Activated CD8-positive, alpha-beta memory T cell treated with anti-CD3 and anti-CD28 coated beads, Interleukin-2, amount 10 ng/mL, durations not matched to agents 7 days and 5 days (primary cell): ENCODE results near the gene PCNX3. TPM values are rescaled to one million over a fixed set of nuclear protein-coding genes. Genes with fewer than 3 reads are reported as not detected.

Source experiments
- ATAC-seq: fragments of 150-1000 bp; cut with Tn5 transposase; one replicate; pipeline ENCODE4 v1.10.0; 2021; ENCODE audit warnings: moderate library complexity
- CTCF ChIA-PET: fragments of 350-600 bp; sonication (Branson Sonifier 250); formaldehyde crosslinking; loops from one replicate; lab custom pipeline; 2021; ENCODE audit warnings: antibody characterized with exemption; lab: Charles Lee
- DNase-seq: peaks from one replicate; pipeline ENCODE4 v3.0.0-alpha.2; 2020
- H3K27ac Mint-ChIP-seq: one replicate; pipeline ENCODE4 v1.8.0; 2021; ENCODE audit warnings: mild to moderate bottlenecking, mixed read lengths
- H3K27me3 Mint-ChIP-seq: one replicate; pipeline ENCODE4 v1.8.0; 2021; ENCODE audit warnings: mixed read lengths
- H3K36me3 Mint-ChIP-seq: one replicate; pipeline ENCODE4 v1.8.0; 2021; ENCODE audit warnings: mild to moderate bottlenecking, mixed read lengths
- H3K4me1 Mint-ChIP-seq: one replicate; pipeline ENCODE4 v1.8.0; 2021; ENCODE audit warnings: mixed read lengths
- H3K4me3 Mint-ChIP-seq: one replicate; pipeline ENCODE4 v1.8.0; 2021; ENCODE audit warnings: mild to moderate bottlenecking, moderate library complexity, mixed read lengths
- H3K9me3 Mint-ChIP-seq: one replicate; pipeline ENCODE4 v1.8.0; 2022; ENCODE audit warnings: low read depth, mixed read lengths
- total RNA-seq, 2 experiments: library from RNA; stranded (reverse); gene quantifications; one replicate each; pipeline ENCODE4 v1.2.3, GENCODE V29; 2021

Gene PCNX3
- total RNA-seq, 2 experiments from 2014 or later, result 54.9 to 57.1 TPM

- no peaks in the 10 kb centered on the region for H3K27me3 Mint-ChIP-seq
- peaks cover 18% of the 10 kb centered on the region for H3K36me3 Mint-ChIP-seq
- H3K4me1 Mint-ChIP-seq, result peaks cover 40% of the 10 kb centered on the region
- no peaks in the 10 kb centered on the region for H3K9me3 Mint-ChIP-seq
- peak overlapping the region; percentile 73 for H3K27ac Mint-ChIP-seq
- CTCF ChIA-PET, result interaction anchor here (0.8 to 4.3 kb wide), 5 partner anchors 16 to 24 kb away, joined by 3 to 26 read pairs (median 3); partner anchors contain the start of gene KCNK7
- ATAC-seq, result no peak
- no peak overlapping the region for H3K4me3 Mint-ChIP-seq
- no peak for DNase-seq
These were observed 4.4 kb upstream of the PCNX3 start for GRCh38 chr11:65611028-65611757.

DNA sequence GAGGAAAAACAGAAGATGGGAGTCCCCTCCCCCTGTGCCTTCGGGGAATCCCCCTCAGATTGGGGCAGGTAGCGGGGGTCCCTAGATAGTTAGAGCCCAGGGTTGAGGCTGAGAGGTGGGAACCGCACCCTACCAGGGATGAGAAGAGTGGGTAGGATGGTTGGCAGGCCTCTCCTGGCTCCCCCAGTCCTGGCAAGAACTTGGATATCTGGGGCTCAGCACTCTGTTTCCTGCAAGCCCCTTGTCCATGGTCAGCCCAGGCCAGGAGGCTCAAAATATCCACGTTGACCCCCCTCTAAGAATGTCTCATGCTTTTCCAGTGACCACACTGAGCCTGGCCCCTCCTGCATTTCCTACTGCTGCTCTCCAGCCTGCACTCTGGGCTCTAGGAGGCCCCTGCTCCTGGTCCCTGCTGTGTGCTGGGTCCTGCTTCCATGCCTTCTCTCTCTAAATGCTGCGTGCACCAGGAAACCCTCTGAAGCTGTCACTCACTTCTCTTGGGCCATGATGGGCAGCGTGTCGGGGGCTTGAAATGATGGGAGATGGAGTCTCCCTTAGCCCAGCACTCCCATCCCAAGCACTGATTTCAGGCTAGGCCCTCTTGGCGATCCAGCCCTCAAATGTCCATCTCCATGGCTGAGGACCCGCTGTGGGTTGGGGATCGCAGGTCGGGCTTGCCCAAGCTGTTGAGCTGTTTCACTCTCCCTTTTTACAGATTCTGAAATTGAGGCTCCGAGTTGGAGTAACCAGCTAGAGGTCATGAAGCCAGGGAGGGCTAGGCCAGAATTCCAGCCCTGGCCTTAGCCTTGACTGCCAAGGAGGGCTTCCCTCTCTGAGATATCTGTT lies 3.6 kb upstream of the PCNX3 start:
- H3K36me3 Mint-ChIP-seq, result peaks cover 22% of the 10 kb centered on the region
- H3K4me1 Mint-ChIP-seq, result peaks cover 47% of the 10 kb centered on the region
- CTCF ChIA-PET, result interaction anchor here (1.1 to 4.3 kb wide), 8 partner anchors 14 to 168 kb away, joined by 3 to 34 read pairs (median 4); partner anchors contain the start of gene SIPA1
- ATAC-seq, result no peak
- DNase-seq, result no peak
- no peaks in the 10 kb centered on the region for H3K27me3 Mint-ChIP-seq
- H3K9me3 Mint-ChIP-seq, result no peaks in the 10 kb centered on the region
- peak overlapping the region; percentile 64 for H3K27ac Mint-ChIP-seq
- peak overlapping the region; percentile 85 for H3K4me3 Mint-ChIP-seq

GRCh38 chr11:65612691-65613090 lies 2.9 kb upstream of the PCNX3 start:
- Mint-ChIP-seq H3K4me3 (peak overlapping the region; percentile 85), H3K9me3 (no peaks in the 10 kb centered on the region), H3K36me3 (peaks cover 22% of the 10 kb centered on the region), H3K27me3 (no peaks in the 10 kb centered on the region), H3K27ac (peak overlapping the region; percentile 70), H3K4me1 (peaks cover 53% of the 10 kb centered on the region)
- no peak for ATAC-seq
- DNase-seq, result no peak
- CTCF ChIA-PET, result interaction anchor here (1.1 to 4.3 kb wide), 8 partner anchors 14 to 167 kb away, joined by 3 to 34 read pairs (median 4); partner anchors contain the start of gene SIPA1

DNA sequence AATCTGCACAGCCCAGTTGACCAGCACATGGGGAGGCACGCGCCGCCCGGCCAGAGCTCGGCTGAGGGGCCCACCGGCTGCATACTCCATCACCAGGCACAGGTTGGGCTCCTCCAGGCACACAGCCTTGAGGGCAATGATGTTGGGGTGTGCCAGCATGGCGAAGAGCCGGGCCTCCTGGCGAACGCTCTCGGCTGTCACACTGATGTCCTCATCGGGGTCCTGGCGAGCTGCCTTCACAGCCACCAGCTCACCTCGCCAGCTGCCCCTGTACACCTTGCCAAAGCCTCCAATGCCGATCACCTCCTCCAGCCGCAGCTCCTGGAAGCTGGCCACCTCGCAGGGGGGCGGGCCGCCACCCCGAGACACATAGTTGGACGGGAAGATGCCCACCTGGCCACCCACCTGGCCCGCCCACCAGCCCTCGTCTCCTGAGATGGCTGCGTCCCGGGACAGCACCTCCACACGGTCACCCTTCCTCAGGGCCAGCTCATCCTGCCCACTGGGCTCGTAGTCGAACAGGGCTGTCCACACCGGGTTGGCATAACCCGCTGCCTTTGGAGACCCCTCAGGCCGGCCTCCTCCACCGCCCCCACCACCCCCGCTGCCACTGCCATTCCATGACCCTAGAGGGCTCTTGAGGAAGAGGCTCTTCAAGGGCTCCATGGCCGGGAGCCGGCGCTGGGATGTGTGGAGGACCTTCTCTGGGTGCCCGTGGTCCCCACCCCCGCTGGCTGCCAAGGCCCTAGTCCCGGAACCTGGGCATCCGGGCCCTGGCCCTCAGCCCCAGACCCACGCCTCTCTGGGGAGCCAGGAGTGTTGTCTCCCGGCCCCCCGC lies 2.3 kb upstream of the PCNX3 start:
- Mint-ChIP-seq H3K36me3 (peaks cover 18% of the 10 kb centered on the region), H3K27ac (peak overlapping the region; percentile 70), H3K27me3 (no peaks in the 10 kb centered on the region), H3K4me3 (peak overlapping the region; percentile 85), H3K9me3 (no peaks in the 10 kb centered on the region), H3K4me1 (peaks cover 56% of the 10 kb centered on the region)
- DNase-seq (peak; percentile 57), ATAC-seq (no peak)
- CTCF ChIA-PET, result interaction anchor here (1.1 to 4.3 kb wide), 10 partner anchors 13 to 167 kb away, joined by 3 to 34 read pairs (median 6); partner anchors contain the start of gene SIPA1

DNA sequence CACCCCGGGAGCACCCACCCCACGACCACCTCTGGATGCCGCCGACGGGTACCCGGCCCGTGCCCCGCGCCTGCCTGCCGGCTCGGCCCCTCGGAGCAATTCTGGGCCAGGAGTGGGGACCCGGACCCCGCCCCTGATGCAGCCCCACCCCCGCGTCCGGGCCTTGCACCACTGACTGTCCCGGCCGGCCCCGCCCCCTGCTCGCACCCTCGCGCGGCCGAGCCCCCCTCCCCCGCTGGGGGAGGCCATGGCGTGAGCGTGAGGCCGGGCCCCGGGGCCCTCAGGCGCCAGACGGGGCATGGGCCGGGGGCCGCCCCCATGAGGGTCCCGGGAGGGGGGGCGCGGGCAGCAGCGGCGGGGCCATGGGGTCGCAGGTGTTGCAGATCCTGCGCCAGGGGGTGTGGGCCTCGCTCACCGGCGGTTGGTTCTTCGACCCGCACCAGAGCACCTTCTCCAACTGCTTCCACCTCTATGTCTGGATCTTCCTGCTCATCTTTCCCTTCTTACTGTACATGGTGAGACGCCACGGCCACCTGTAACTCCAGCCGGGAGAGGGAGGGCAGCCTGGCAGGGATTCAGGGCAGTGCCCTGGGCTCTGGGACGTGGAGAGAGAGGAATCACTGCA lies 486 bp downstream of the PCNX3 start:
- CTCF ChIA-PET, result interaction anchor here (1.0 to 4.3 kb wide), 20 partner anchors 10 to 300 kb away, joined by 3 to 34 read pairs (median 6); partner anchors contain the start of genes FAM89B, KAT5, RNASEH2C and SIPA1
- no peaks in the 10 kb centered on the region for H3K9me3 Mint-ChIP-seq
- peak overlapping the region; percentile 96 for H3K27ac Mint-ChIP-seq
- peak overlapping the region; percentile 85 for H3K4me3 Mint-ChIP-seq
- H3K4me1 Mint-ChIP-seq, result peaks cover 38% of the 10 kb centered on the region
- H3K27me3 Mint-ChIP-seq, result no peaks in the 10 kb centered on the region
- peak; percentile 52 for DNase-seq
- peaks cover 24% of the 10 kb centered on the region for H3K36me3 Mint-ChIP-seq
- ATAC-seq, result peak; percentile 1

DNA sequence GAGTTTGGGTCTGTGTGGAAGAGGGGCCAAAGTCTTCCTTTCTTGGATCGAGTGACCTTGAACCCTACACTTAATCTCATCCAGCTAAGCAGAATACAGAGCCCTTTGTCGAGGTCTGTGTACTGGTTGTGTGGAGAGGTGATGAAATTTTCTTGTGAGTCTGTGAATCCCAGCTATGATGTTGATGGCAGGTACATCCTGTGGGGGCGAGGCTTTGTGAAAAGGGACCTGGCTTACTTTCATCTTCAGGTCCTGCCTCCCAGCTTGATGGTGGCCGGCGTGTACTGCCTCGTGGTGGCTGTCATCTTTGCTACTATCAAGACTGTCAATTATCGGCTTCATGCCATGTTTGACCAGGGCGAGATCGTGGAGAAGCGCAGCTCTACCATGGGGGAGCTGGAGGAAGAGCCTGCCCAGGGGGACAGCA lies 1.0 kb downstream of the PCNX3 start:
- H3K27ac Mint-ChIP-seq, result peak overlapping the region; percentile 92
- no peaks in the 10 kb centered on the region for H3K9me3 Mint-ChIP-seq
- ATAC-seq, result no peak
- H3K4me3 Mint-ChIP-seq, result peak overlapping the region; percentile 85
- peaks cover 24% of the 10 kb centered on the region for H3K36me3 Mint-ChIP-seq
- H3K4me1 Mint-ChIP-seq, result peaks cover 34% of the 10 kb centered on the region
- no peaks in the 10 kb centered on the region for H3K27me3 Mint-ChIP-seq
- DNase-seq, result peak; percentile 62
- CTCF ChIA-PET, result interaction anchor here (1.0 to 2.3 kb wide), 9 partner anchors 9 to 163 kb away, joined by 3 to 8 read pairs (median 4); partner anchors contain the start of genes SIPA1 and ZNRD2

DNA sequence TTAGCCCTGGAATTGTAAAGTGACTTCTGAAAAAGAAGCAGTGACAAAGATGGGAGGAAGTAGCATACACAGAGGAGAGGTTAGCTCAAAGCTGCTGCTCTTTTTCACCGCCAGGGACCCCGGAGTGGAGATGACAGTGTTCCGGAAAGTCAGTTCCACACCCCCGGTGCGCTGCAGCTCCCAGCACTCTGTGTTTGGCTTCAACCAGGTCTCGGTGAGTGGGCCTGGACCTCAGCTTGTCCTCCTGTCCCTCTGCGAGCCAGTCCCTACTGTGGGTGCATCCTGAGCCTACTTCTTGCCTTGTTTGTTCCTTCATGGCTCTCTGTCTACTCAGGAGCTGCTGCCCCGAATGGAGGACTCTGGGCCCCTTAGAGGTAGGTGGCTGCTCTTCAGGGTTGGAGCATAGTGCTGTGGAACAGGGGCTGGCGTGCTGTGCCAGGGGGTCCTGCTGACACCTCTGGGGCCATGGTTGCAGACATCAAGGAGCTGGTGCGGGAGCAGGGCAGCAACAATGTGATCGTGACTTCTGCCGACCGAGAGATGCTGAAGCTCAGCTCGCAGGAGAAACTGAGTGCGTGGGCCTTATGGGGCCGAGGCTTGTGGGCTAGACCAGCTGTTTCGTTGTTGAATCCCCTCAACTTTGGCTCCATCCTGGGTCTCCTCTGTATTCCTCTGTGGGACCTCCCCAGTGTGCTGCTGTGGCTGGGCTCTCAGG lies 1.7 kb downstream of the PCNX3 start:
- ATAC-seq, result no peak

DNA sequence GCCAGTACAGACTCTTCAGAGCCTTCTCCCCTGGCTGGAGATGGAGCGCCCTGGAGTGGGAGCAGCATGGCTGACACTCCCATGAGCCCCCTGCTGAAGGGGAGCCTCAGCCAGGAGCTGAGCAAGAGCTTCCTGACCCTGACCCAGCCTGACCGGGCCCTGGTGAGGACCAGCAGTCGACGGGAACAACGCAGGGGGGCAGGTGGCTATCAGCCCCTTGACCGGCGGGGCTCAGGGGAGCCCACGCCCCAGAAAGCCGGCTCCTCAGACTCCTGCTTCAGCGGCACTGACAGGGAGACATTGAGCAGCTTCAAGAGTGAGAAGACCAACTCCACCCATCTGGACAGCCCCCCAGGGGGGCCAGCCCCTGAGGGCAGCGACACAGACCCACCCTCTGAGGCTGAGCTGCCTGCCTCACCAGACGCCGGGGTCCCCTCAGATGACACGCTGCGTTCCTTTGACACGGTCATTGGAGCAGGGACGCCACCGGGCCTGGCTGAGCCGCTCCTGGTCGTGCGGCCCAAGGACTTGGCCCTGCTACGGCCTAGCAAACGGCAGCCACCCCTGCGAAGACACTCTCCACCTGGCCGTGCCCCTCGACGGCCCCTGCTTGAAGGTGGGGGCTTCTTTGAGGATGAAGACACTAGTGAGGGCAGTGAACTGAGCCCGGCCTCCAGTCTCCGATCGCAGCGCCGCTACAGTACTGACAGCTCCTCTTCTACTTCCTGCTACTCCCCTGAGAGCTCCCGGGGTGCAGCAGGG lies 2.6 kb downstream of the PCNX3 start:
- CTCF ChIA-PET, result interaction anchor here (0.9 to 2.3 kb wide), 7 partner anchors 8 to 94 kb away, joined by 3 to 8 read pairs (median 3); partner anchors contain the start of genes FAM89B, KAT5 and SIPA1
- no peak overlapping the region for H3K27ac Mint-ChIP-seq

More for the DNA sequence above, 1.7 kb downstream of the PCNX3 start:
- Mint-ChIP-seq H3K9me3 (no peaks in the 10 kb centered on the region), H3K27ac (peak overlapping the region; percentile 92), H3K27me3 (no peaks in the 10 kb centered on the region), H3K4me3 (peak overlapping the region; percentile 85), H3K4me1 (peaks cover 29% of the 10 kb centered on the region), H3K36me3 (peaks cover 24% of the 10 kb centered on the region)
- CTCF ChIA-PET, result interaction anchor here (0.9 to 2.3 kb wide), 11 partner anchors 8 to 163 kb away, joined by 3 to 8 read pairs (median 4); partner anchors contain the start of genes FAM89B, KAT5, SIPA1 and ZNRD2
- DNase-seq, result no peak

DNA sequence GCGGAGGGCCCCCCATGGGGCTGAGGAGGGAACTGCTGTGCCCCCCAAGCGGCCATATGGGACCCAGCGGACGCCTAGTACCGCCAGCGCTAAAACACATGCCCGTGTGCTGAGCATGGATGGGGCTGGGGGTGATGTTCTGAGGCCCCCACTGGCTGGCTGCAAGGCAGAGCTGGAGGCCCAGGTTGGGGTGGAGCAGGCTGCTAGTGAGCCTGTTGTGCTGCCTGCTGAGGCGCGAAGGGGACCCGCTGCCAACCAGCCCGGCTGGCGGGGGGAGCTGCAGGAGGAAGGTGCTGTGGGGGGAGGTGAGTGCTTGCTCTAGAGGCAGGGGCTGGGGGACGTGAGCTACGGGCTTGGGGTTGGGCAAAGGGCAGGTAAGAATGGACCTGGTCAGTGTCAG lies 3.2 kb downstream of the PCNX3 start:
- Mint-ChIP-seq H3K9me3 (no peaks in the 10 kb centered on the region), H3K4me1 (peaks cover 19% of the 10 kb centered on the region), H3K4me3 (no peak overlapping the region), H3K36me3 (peaks cover 25% of the 10 kb centered on the region), H3K27ac (no peak overlapping the region), H3K27me3 (no peaks in the 10 kb centered on the region)
- ATAC-seq (no peak), DNase-seq (no peak)
- CTCF ChIA-PET, result interaction anchor here (1.4 kb wide), 1 partner anchor 33 kb away, joined by 3 read pairs; no protein-coding TSS in a partner anchor

More for the DNA sequence above, 2.6 kb downstream of the PCNX3 start:
- Mint-ChIP-seq H3K9me3 (no peaks in the 10 kb centered on the region), H3K4me1 (peaks cover 20% of the 10 kb centered on the region), H3K4me3 (no peak overlapping the region), H3K36me3 (peaks cover 23% of the 10 kb centered on the region), H3K27me3 (no peaks in the 10 kb centered on the region)
- ATAC-seq (no peak), DNase-seq (no peak)

- H3K4me1 Mint-ChIP-seq, result peaks cover 19% of the 10 kb centered on the region
- no peak overlapping the region for H3K27ac Mint-ChIP-seq
- no peaks in the 10 kb centered on the region for H3K27me3 Mint-ChIP-seq
- no peak for DNase-seq
- peaks cover 27% of the 10 kb centered on the region for H3K36me3 Mint-ChIP-seq
- ATAC-seq, result no peak
- CTCF ChIA-PET, result interaction anchor here (1.4 kb wide), 1 partner anchor 33 kb away, joined by 3 read pairs; no protein-coding TSS in a partner anchor
- H3K4me3 Mint-ChIP-seq, result no peak overlapping the region
- H3K9me3 Mint-ChIP-seq, result no peaks in the 10 kb centered on the region
These were observed 3.8 kb downstream of the PCNX3 start for GRCh38 chr11:65619281-65619928.
